H1 (cell line): Measurements from ENCODE around the gene NEB. TPM values are rescaled to one million over a fixed set of nuclear protein-coding genes. Genes with fewer than 3 reads are reported as not detected.

Experiments used
- CTCF ChIA-PET: fragments of 300-600 bp; sonication (Branson Sonifier 250); formaldehyde crosslinking; loops from one replicate; lab custom pipeline; 2021; ENCODE audit not compliant: partially characterized antibody; lab: Charles Lee
- POLR2A ChIA-PET: fragments of 300-600 bp; sonication (Branson Sonifier 250); formaldehyde crosslinking; loops from one replicate; lab custom pipeline; 2021; ENCODE audit warnings: inconsistent platforms; ENCODE audit not compliant: partially characterized antibody; lab: Charles Lee
- DNase-seq, 2 experiments: peaks; one replicate each; pipeline versions ENCODE4 v3.0.0 to v3.0.0-alpha.2; 2010 to 2022; ENCODE audit warnings: low spot score in 2 of 2, low read depth in 1 of 2, mixed read lengths in 1 of 2
- FAIRE-seq: peaks from 2 replicates; lab custom pipeline; 2011; peaks lifted over from hg19 to GRCh38; lab: Jason Lieb, UNC
- H2AFZ ChIP-seq: 2 replicates; pipeline ENCODE4 v1.8.1; 2012; ENCODE audit warnings: low read length, inconsistent platforms
- H2AK5ac ChIP-seq: 2 replicates; pipeline ENCODE4 v1.6.1; 2013; ENCODE audit warnings: low read depth, low read length
- H2BK120ac ChIP-seq: replicated peaks from 2 replicates; pipeline ENCODE3; 2013; ENCODE audit warnings: low read depth, low read length, inconsistent platforms
- H2BK12ac ChIP-seq: 2 replicates; pipeline ENCODE4 v1.6.1; 2013; ENCODE audit warnings: low read depth, low read length
- H2BK15ac ChIP-seq: 2 replicates; pipeline ENCODE4 v1.6.1; 2013; ENCODE audit warnings: low read length
- H2BK20ac ChIP-seq: 2 replicates; pipeline ENCODE4 v1.6.1; 2013; ENCODE audit warnings: low read length
- H2BK5ac ChIP-seq: 2 replicates; pipeline ENCODE4 v1.6.1; 2013; ENCODE audit warnings: low read depth, low read length
- H3K14ac ChIP-seq: 2 replicates; pipeline ENCODE4 v1.6.1; 2013; ENCODE audit warnings: inconsistent platforms; ENCODE audit not compliant: insufficient read length
- H3K18ac ChIP-seq: 2 replicates; pipeline ENCODE4 v1.6.1; 2013; ENCODE audit warnings: low read length; ENCODE audit errors: extremely low read depth
- H3K23ac ChIP-seq: 2 replicates; pipeline ENCODE4 v1.6.1; 2013; ENCODE audit warnings: inconsistent platforms; ENCODE audit not compliant: insufficient read length
- H3K23me2 ChIP-seq: 2 replicates; pipeline ENCODE4 v1.6.1; 2013; ENCODE audit warnings: low read depth, low read length
- H3K27ac ChIP-seq: 2 replicates; pipeline ENCODE4 v1.6.1; 2011; ENCODE audit warnings: low read depth, low read length, inconsistent platforms
- H3K27me3 ChIP-seq, 4 experiments: replicated peaks in 1 of 4; 1 replicate in 1 of 4; 2 replicates in 3 of 4; pipeline versions ENCODE4 v1.6.1 to v1.8.1; 2011 to 2013; ENCODE audit warnings: low read length in 3 of 4, mild to moderate bottlenecking in 3 of 4, inconsistent platforms in 2 of 4, mixed read lengths in 2 of 4, moderate library complexity in 1 of 4; ENCODE audit not compliant: control insufficient read depth in 3 of 4, insufficient read depth in 3 of 4; ENCODE audit errors: extremely low read depth in 1 of 4
- H3K36me3 ChIP-seq, 4 experiments: 2 replicates each; pipeline versions ENCODE4 v1.6.1 to v1.8.1; 2011 to 2013; ENCODE audit warnings: mild to moderate bottlenecking in 4 of 4, low read length in 3 of 4, moderate library complexity in 2 of 4, control low read depth in 1 of 4, inconsistent platforms in 1 of 4; ENCODE audit not compliant: insufficient read depth in 4 of 4, control insufficient read depth in 2 of 4
- H3K4ac ChIP-seq: replicated peaks from 2 replicates; pipeline ENCODE3; 2013; ENCODE audit warnings: low read length, low read depth, mixed read lengths, inconsistent platforms; ENCODE audit not compliant: insufficient read length
- H3K4me1 ChIP-seq, 4 experiments: replicated peaks in 1 of 4; 1 replicate in 1 of 4; 2 replicates in 3 of 4; pipeline versions ENCODE4 v1.6.1 to v1.8.1; 2011 to 2013; ENCODE audit warnings: low read length in 3 of 4, inconsistent platforms in 2 of 4, mixed read lengths in 1 of 4; ENCODE audit not compliant: insufficient read depth in 4 of 4, control insufficient read depth in 3 of 4
- H3K4me2 ChIP-seq, 2 experiments: 2 replicates each; pipeline versions ENCODE4 v1.6.1 to v1.8.1; 2011 to 2013; ENCODE audit warnings: low read depth in 2 of 2, low read length in 2 of 2, control low read depth in 1 of 2, inconsistent platforms in 1 of 2, mild to moderate bottlenecking in 1 of 2; ENCODE audit not compliant: insufficient read depth in 1 of 2
- H3K4me3 ChIP-seq, 4 experiments: fragments of 200-600, 300-600 bp in 1 of 4; sonication (generic), shearing (Covaris generic), sonication (Bioruptor Twin) in 1 of 4; 2 replicates each; pipeline versions ENCODE4 v1.5.1 to v1.8.1; 2011 to 2016; ENCODE audit warnings: low read length in 4 of 4, low read depth in 3 of 4, control low read depth in 2 of 4, inconsistent platforms in 2 of 4, mild to moderate bottlenecking in 2 of 4, mixed read lengths in 1 of 4, moderate library complexity in 1 of 4; ENCODE audit not compliant: insufficient read depth in 2 of 4; ENCODE audit errors: extremely low read depth in 1 of 4
- H3K56ac ChIP-seq: replicated peaks from 2 replicates; pipeline ENCODE3; 2013; ENCODE audit warnings: low read depth, mild to moderate bottlenecking, mixed read lengths, low read length, inconsistent platforms; ENCODE audit not compliant: insufficient read length
- H3K79me1 ChIP-seq: 2 replicates; pipeline ENCODE4 v1.6.1; 2013; ENCODE audit warnings: low read depth, low read length, control low read depth
- H3K79me2 ChIP-seq, 2 experiments: 2 replicates each; pipeline versions ENCODE4 v1.6.1 to v1.8.1; 2012 to 2013; ENCODE audit warnings: low read length in 2 of 2, mild to moderate bottlenecking in 2 of 2, inconsistent platforms in 1 of 2; ENCODE audit not compliant: insufficient read depth in 2 of 2, control insufficient read depth in 1 of 2
- H3K9ac ChIP-seq, 4 experiments: replicated peaks in 1 of 4; 1 replicate in 1 of 4; 2 replicates in 3 of 4; pipeline versions ENCODE4 v1.6.1 to v1.8.1; 2011 to 2013; ENCODE audit warnings: low read depth in 3 of 4, low read length in 3 of 4, control low read depth in 2 of 4, mild to moderate bottlenecking in 2 of 4, moderate library complexity in 2 of 4, inconsistent platforms in 1 of 4; ENCODE audit errors: extremely low read depth in 1 of 4
- H3K9me3 ChIP-seq, 2 experiments: 2 replicates each; pipeline versions ENCODE4 v1.6.1 to v1.8.1; 2012 to 2013; ENCODE audit warnings: mild to moderate bottlenecking in 2 of 2, moderate library complexity in 2 of 2, control low read depth in 1 of 2, inconsistent platforms in 1 of 2, low read depth in 1 of 2, low read length in 1 of 2, mixed read lengths in 1 of 2; ENCODE audit not compliant: insufficient read depth in 2 of 2
- H4K20me1 ChIP-seq, 2 experiments: replicated peaks in 1 of 2; 2 replicates each; pipeline versions ENCODE3 to v1.8.1; 2011 to 2013; ENCODE audit warnings: inconsistent platforms in 2 of 2, low read length in 2 of 2, mild to moderate bottlenecking in 1 of 2; ENCODE audit not compliant: insufficient read depth in 2 of 2, control insufficient read depth in 1 of 2
- H4K5ac ChIP-seq: 2 replicates; pipeline ENCODE4 v1.6.1; 2013; ENCODE audit warnings: low read length, low read depth, mixed read lengths, inconsistent platforms; ENCODE audit not compliant: insufficient read length
- H4K8ac ChIP-seq: 2 replicates; pipeline ENCODE4 v1.8.0; 2013; ENCODE audit warnings: mild to moderate bottlenecking, moderate library complexity, low read length, inconsistent platforms; ENCODE audit not compliant: insufficient read depth; ENCODE audit errors: extremely low read depth
- H4K91ac ChIP-seq: replicated peaks from 2 replicates; pipeline ENCODE3; 2013; ENCODE audit warnings: low read length, mixed read lengths, inconsistent platforms; ENCODE audit not compliant: insufficient read length
- ATF3 ChIP-seq: IDR thresholded peaks from 2 replicates; pipeline ENCODE4 v1.6.1; 2011; ENCODE audit warnings: low read depth, mild to moderate bottlenecking, low read length; ENCODE audit not compliant: insufficient read depth
- CEBPB ChIP-seq: IDR thresholded peaks from 2 replicates; pipeline ENCODE4 v1.6.1; 2012; ENCODE audit warnings: low read depth, low read length
- GABPA ChIP-seq: IDR thresholded peaks from 2 replicates; pipeline ENCODE4 v1.6.1; 2011; ENCODE audit warnings: mild to moderate bottlenecking, low read length, moderate library complexity, borderline replicate concordance; ENCODE audit not compliant: insufficient read depth
- JUND ChIP-seq: IDR thresholded peaks from 2 replicates; pipeline ENCODE4 v1.6.1; 2011; ENCODE audit warnings: mild to moderate bottlenecking, improper control_type of control experiment, low read length
- MAX ChIP-seq: IDR thresholded peaks from 2 replicates; pipeline ENCODE4 v1.6.1; 2012; ENCODE audit warnings: inconsistent platforms
- SIX5 ChIP-seq: IDR thresholded peaks from 2 replicates; pipeline ENCODE4 v1.6.1; 2011; ENCODE audit warnings: mild to moderate bottlenecking, low read depth, low read length
- WGBS, 2 experiments: shearing (Covaris generic) in 1 of 2; methylation state at CpG; one replicate each; pipeline versions ENCODE4 v1.1.6 to v1.1.7; 2013 to 2015; ENCODE audit warnings: low lambda C conversion rate in 2 of 2, mixed read lengths in 2 of 2, inconsistent platforms in 1 of 2, low coverage in 1 of 2, missing lambda C conversion rate in 1 of 2; ENCODE audit not compliant: insufficient replicate concordance in 2 of 2, insufficient coverage in 1 of 2, insufficient read length in 1 of 2; ENCODE audit errors: extremely low coverage in 1 of 2, missing lambda C conversion rate in 1 of 2; 5-methylcytosine and 5-hydroxymethylcytosine counted together
- polyA plus RNA-seq, 7 experiments: library from polyadenylated mRNA; depleted of rRNA in 3 of 7; stranded (reverse) in 5 of 7; unstranded in 2 of 7; fragments of >200 nt in 5 of 7; fragments of 200-250 nt in 2 of 7; gene quantifications; 1 replicate in 5 of 7; 2 replicates in 1 of 7; 4 replicates in 1 of 7; pipeline versions ENCODE4 v1.2.1 to v1.2.3, GENCODE V29; 2011 to 2013; ENCODE audit warnings: missing spikeins in 2 of 7, mixed read lengths in 2 of 7
- total RNA-seq: library from RNA; stranded (reverse); fragmentation: NEBNext Ultra II Directional; extraction: Animal tissue kit (Norgen Biotek cat#: 25700); gene quantifications from 2 replicates; pipeline ENCODE4 v1.2.1, GENCODE V29; 2021

The NEB gene
- total and polyA plus RNA-seq, 2 of the 8 experiments (the other 6 are each of a cell fraction or from before 2014, with no cell fraction given): 1.4 to 2.5 TPM

- Histone ChIP-seq H2AFZ (no peak overlapping the region; the same call in 1 of the 2 replicates), H3K79me2 (no peaks in the 10 kb centered on the region), H3K14ac (no peak overlapping the region), H3K56ac (no peak overlapping the region), H4K5ac (no peak overlapping the region), H3K23ac (no peak overlapping the region), H2BK15ac (no peak overlapping the region), H3K36me3 (no peaks in the 10 kb centered on the region), H2BK20ac (0 out of 2 replicates have a peak overlapping the region, but pooled peaks have one; percentile 13), H3K4ac (no peak overlapping the region), H3K27ac (no peak overlapping the region), H3K27me3 (no peaks in the 10 kb centered on the region), H4K8ac (no peak overlapping the region), H4K20me1 (no peaks in the 10 kb centered on the region), H2BK120ac (no peak overlapping the region), H3K9ac (no peak overlapping the region), H3K4me1 (peaks cover 3 to 16% (median 11%) of the 10 kb centered on the region in 4 experiments; a peak in 5 of 7 replicates), H3K9me3 (no peaks in the 10 kb centered on the region), H2AK5ac (no peak overlapping the region), H2BK12ac (peak overlapping the region; percentile 96; the same call in 1 of the 2 replicates), H3K4me3 (no peak overlapping the region), H3K4me2 (peak overlapping the region in 1 of 2 experiments; percentile 59; a peak in 1 of 4 replicates), H4K91ac (peak overlapping the region; percentile 58), H2BK5ac (peak overlapping the region; percentile 25; the same call in 1 of the 2 replicates), H3K79me1 (no peaks in the 10 kb centered on the region), H3K18ac (no peak overlapping the region; the same call in 1 of the 2 replicates), H3K23me2 (no peaks in the 10 kb centered on the region)
- DNase-seq: no peak
- POLR2A ChIA-PET: no interaction called here
- 81% methylated on average over 1 of the region's 1 CpG; no CpG with 5 or more reads in 1 of the 2 experiments for WGBS, 2 experiments
- CTCF ChIA-PET: interaction anchor here (0.6 to 2.7 kb wide), 7 partner anchors 12 to 157 kb away, joined by 3 to 16 read pairs (median 4); no protein-coding TSS in a partner anchor
- TF ChIP-seq MAX (no peak), CEBPB (no peak), GABPA (no peak), JUND (no peak), SIX5 (no peak), ATF3 (no peak)
- FAIRE-seq: no peak
These were observed 4.4 kb downstream of the NEB start for GRCh38 chr2:151729837-151730236.
